Mesodermal cell (in vitro differentiated cells): ENCODE results near the gene EDAR.

Source experiments
- H3K27ac ChIP-seq: 2 replicates; pipeline ENCODE4 v1.7.0; 2013; ENCODE audit warnings: mild to moderate bottlenecking, low read depth, low read length, moderate library complexity; ENCODE audit not compliant: severe bottlenecking
- H3K36me3 ChIP-seq: 2 replicates; pipeline ENCODE4 v1.7.1; 2013; ENCODE audit warnings: mild to moderate bottlenecking, low read length, moderate library complexity; ENCODE audit not compliant: control insufficient read depth, insufficient read depth
- H3K4me1 ChIP-seq: one replicate; pipeline ENCODE4 v1.7.1; 2013; ENCODE audit warnings: mild to moderate bottlenecking, low read length; ENCODE audit not compliant: insufficient read depth, control insufficient read depth, poor library complexity, severe bottlenecking
- H3K4me3 ChIP-seq: 2 replicates; pipeline ENCODE4 v1.7.0; 2013; ENCODE audit warnings: low read length, control low read depth, mild to moderate bottlenecking; ENCODE audit not compliant: insufficient read depth, poor library complexity, severe bottlenecking; ENCODE audit errors: extremely low read depth
- H3K9me3 ChIP-seq: 2 replicates; pipeline ENCODE4 v1.7.1; 2013; ENCODE audit warnings: mild to moderate bottlenecking, low read length, moderate library complexity; ENCODE audit not compliant: control insufficient read depth
- WGBS, 2 experiments: methylation state at CpG; one replicate each; pipeline ENCODE4 v1.1.5; 2013; ENCODE audit warnings: missing lambda C conversion rate in 2 of 2; ENCODE audit not compliant: insufficient coverage in 2 of 2; 5-methylcytosine and 5-hydroxymethylcytosine counted together

Gene EDAR

DNA sequence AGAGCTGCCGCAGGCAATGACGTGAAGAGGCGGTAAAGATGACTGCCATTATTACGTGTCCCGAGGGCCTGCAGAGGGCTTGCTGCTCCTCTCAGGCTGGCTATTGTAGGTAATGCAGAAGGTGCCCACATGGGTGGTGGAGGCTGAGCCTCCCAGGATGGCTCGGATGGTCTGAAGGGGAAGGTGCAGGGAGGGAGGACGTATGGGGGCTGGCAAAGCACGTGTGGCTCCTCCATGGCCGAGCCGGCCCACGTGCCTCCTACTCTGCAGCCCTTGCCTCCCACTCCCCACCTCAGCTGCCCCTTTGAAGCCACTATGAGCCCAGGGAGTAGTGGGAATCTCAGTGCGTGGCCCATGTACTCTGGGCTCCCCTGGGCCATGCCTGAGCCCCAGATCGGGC is 48.9 kb downstream of the EDAR start:
- H3K36me3 ChIP-seq = no peaks in the 10 kb centered on the region
- H3K4me3 ChIP-seq = no peak overlapping the region
- H3K9me3 ChIP-seq = no peaks in the 10 kb centered on the region
- WGBS, 2 experiments = 90% methylated on average over 10 of the region's 13 CpGs
- H3K4me1 ChIP-seq = no peaks in the 10 kb centered on the region
- H3K27ac ChIP-seq = no peak overlapping the region

DNA sequence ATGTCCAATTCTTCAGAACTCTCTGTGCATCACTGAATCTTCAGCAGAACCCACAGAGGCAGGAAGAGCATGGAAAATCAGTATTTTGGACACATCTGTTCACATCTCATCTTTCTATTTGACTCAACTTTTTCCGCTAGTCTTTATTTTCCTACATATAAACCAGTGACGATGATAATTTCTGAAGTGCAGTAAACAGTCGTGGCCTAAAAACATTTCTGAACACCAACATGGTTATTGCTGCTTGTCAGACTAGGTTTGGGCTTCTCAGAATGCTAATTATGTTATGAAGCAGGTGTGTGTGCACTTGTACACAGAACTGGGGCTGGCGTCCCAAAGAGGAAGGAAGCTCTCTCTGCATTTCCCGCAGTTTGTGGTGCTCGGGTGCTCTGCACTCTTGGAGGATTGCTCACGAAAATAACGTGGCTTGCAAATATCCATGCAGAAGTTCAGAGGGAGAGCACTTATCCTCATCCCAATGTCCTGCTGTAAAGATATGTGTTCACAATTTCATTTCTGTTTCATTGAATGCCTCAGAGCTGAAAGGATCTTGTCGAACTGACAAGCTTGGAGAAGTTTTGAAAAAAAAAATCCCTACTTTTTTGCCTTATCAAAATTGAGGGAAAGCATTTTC is 50.8 kb downstream of the EDAR start:
- Histone ChIP-seq H3K36me3 (no peaks in the 10 kb centered on the region), H3K9me3 (no peaks in the 10 kb centered on the region), H3K4me1 (no peaks in the 10 kb centered on the region), H3K27ac (no peak overlapping the region), H3K4me3 (no peak overlapping the region)
- 93 to 96% methylated on average over 7 to 8 of the region's 9 CpGs for WGBS, 2 experiments

DNA sequence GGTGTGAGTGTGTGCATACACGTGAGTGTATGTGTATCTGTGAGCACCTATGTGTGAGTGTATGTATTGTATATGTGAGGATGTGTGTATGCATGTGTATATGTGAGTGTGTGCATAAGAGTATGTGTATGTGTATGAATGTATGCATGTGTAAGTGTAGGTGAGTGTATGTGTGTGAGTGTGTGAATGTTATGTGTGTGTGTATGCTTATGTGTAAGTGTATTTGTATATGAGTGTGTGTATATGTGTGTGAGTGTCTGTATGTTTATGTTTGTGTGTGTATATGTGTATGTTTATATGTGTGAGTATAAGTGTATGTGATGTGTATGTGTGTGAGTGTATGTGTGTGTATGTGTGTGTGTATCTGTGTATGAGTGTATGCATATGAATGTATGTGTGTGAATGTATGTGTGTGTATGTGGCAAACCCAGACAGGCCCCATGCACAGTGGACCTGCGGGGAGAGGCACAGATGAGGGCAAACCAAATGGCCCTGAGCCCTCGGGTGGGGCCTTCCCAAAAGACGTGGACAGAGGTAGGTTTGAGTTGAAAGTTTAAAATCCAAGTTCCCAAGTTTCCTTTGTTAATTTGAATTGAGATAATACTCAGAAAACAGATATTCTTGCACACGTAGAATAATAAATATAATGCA is 51.5 kb downstream of the EDAR start:
- Histone ChIP-seq H3K27ac (no peak overlapping the region), H3K9me3 (no peaks in the 10 kb centered on the region), H3K4me3 (no peak overlapping the region), H3K4me1 (no peaks in the 10 kb centered on the region), H3K36me3 (no peaks in the 10 kb centered on the region)
- 71 to 88% methylated on average over 2 to 3 of the region's 5 CpGs for WGBS, 2 experiments

DNA sequence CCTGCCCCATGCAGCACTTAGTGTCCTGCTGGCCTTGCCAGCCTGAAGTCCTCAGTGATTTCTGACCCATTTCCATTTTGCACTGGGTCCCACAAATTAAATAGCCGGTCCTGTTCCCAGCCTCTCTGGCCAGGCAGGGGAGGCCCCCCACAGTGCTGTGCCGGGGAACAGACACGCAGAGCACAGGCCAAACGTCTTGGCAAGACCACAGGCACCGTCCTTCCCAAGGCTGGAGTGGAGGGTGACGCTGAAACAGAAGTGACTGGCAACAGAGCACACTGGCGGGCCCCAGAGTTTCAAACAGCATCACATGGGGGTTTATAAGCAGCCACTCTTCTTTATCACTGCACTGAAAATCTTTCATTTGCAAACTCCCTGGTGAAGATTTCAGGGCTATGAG is 52.2 kb downstream of the EDAR start:
- Histone ChIP-seq H3K36me3 (no peaks in the 10 kb centered on the region), H3K27ac (no peak overlapping the region), H3K4me1 (no peaks in the 10 kb centered on the region), H3K4me3 (no peak overlapping the region), H3K9me3 (no peaks in the 10 kb centered on the region)
- WGBS, 2 experiments = 58 to 63% methylated on average over 5 to 7 of the region's 7 CpGs

DNA sequence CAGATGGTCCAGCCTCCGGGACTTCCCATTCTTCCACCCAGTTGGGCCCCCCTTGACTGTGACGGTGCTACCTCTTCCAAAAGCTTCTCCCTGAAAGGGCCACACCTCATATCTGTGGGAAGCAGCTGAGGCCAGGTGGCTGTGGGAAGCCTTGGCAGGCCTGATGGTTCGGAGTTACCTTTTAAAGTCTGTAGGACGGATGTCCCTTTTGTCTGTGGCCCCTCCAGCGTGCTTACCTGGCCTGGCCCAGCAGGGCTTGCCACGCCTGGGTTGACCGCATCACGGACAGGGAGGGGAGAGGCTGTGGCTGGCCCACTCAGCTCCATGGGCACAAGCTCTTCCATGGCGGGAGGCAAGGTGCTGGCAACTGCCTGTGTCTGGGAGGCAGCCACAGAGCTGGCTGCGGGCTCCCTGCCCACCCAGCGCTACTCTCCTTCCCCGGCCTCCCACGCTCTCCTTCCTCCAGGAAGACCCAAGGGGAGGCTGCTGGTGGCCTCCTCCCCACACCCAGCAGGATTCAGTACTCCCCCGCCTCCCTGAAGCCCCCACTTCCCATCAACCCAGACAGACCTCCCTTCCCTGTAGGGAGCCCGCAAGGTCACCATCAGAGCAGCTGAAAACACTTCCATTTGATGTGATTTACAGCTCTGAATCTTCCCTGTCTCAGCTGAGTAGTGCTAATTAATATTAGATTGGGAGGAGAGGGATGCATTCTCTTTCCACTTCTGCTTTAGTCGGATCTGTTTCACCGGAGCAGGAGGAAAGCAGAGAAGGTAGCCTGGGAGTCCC is 52.8 kb downstream of the EDAR start:
- Histone ChIP-seq H3K9me3 (no peaks in the 10 kb centered on the region), H3K4me1 (no peaks in the 10 kb centered on the region), H3K4me3 (no peak overlapping the region), H3K36me3 (no peaks in the 10 kb centered on the region), H3K27ac (no peak overlapping the region)
- 78 to 82% methylated on average over 10 to 13 of the region's 17 CpGs for WGBS, 2 experiments

DNA sequence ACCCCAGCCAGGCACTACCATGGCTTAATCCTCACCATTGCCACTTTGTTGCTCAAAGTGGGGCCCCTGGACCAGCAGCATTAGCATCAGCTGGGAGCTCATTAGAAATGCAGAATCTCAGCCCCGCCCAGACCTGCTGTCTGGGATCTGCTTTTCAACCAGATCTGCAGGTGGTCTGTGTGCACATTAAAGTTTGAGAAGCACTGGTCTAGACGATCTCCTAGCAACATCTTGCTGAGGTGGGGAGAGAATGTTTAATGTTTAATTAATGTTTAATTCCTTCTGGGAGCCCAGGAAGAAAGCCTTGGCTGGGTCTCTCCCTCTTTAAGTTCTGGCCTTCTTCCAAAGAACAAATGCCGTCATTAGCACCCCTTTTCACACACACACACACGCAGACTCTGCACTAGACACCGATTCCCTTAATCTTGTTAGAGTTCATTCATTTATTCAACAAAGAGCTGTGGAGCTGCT is 53.7 kb downstream of the EDAR start:
- no peaks in the 10 kb centered on the region for H3K4me1 ChIP-seq
- no peak overlapping the region for H3K4me3 ChIP-seq
- no peaks in the 10 kb centered on the region for H3K9me3 ChIP-seq
- no peak overlapping the region for H3K27ac ChIP-seq
- 53 to 61% methylated on average over 4 of the region's 5 CpGs for WGBS, 2 experiments
- H3K36me3 ChIP-seq = no peaks in the 10 kb centered on the region

DNA sequence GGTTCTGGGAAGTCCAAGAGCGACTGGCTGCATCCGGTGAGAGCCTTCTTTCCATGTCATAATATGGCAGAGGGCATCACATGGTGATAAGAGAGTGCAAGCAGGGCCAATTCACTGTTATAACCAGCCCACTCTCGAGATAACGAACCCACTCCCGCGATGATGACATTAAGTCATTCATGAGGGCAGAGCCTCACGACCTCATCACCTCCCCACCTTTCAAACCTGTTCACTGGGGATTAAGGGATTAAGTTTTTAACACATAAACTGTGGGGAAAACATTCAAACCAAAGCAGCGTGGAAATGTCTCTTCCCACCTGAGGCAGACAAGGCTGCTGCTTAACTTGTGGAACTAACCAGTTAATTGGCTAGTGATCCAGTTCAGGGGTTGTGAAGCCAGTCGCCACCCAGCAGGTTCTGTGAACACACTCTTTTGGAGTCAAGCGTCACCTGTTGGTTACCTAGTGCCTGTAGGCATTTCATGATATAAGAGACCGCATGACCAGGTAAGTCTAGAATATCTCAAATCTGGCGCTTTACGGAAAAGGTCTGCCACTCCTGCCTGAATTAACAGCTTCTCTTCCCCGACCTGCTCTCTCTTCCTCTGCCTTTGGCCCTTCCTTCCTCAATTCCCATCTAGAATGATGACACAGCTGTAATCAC is 54.3 kb downstream of the EDAR start:
- Histone ChIP-seq H3K27ac (no peak overlapping the region), H3K4me1 (no peaks in the 10 kb centered on the region), H3K9me3 (no peaks in the 10 kb centered on the region), H3K4me3 (no peak overlapping the region), H3K36me3 (no peaks in the 10 kb centered on the region)
- WGBS, 2 experiments = 86 to 87% methylated on average over 9 to 14 of the region's 14 CpGs

DNA sequence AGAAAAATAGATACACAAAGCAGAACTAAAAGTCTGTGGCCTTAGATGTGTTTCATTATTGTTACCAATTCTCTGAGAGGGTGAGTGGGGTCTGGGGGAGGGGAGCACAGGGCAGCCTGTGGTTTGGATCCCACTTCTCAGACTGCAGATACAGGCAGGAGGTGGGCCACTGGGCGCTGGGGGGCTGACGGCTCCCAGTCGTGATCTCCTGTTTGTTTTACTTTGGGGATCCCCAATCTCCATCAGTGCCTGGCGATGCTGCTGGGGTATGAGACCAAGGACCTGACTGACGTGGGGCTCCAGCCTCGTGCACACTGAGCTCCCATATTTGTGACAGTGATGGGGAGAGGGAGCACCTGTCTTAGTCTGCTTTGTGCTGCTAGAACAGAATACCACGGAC is 54.9 kb downstream of the EDAR start:
- H3K4me3 ChIP-seq = no peak overlapping the region
- no peaks in the 10 kb centered on the region for H3K9me3 ChIP-seq

DNA sequence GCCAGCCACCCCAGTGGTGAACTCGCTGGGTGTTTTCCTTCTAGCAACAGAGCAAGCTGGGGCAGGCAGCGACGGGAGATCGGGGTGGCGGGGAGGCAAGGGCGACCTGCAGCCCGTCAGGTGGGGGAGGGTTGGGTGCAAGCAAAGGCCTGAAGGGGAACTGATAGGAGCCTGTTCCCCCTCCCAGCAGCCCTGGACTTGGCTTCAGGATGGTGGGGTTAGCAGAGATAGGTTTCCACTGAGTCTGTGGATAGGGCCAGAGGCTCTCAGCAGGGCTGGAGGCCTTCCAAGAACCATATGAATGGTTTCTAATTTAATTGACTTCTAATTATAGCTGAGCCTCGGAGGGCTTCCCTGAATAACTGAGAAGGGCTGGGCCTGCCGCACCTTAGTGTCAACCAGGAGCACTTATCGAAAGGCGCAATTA is 55.3 kb downstream of the EDAR start:
- 72 to 85% methylated on average over 7 to 11 of the region's 11 CpGs for WGBS, 2 experiments
- no peaks in the 10 kb centered on the region for H3K9me3 ChIP-seq
- no peaks in the 10 kb centered on the region for H3K4me1 ChIP-seq
- no peak overlapping the region for H3K4me3 ChIP-seq
- H3K36me3 ChIP-seq = no peaks in the 10 kb centered on the region
- H3K27ac ChIP-seq = no peak overlapping the region

More for the DNA sequence above, 54.9 kb downstream of the EDAR start:
- H3K4me1 ChIP-seq = no peaks in the 10 kb centered on the region
- H3K36me3 ChIP-seq = no peaks in the 10 kb centered on the region
- no peak overlapping the region for H3K27ac ChIP-seq
- 87 to 94% methylated on average over 7 of the region's 7 CpGs for WGBS, 2 experiments

DNA sequence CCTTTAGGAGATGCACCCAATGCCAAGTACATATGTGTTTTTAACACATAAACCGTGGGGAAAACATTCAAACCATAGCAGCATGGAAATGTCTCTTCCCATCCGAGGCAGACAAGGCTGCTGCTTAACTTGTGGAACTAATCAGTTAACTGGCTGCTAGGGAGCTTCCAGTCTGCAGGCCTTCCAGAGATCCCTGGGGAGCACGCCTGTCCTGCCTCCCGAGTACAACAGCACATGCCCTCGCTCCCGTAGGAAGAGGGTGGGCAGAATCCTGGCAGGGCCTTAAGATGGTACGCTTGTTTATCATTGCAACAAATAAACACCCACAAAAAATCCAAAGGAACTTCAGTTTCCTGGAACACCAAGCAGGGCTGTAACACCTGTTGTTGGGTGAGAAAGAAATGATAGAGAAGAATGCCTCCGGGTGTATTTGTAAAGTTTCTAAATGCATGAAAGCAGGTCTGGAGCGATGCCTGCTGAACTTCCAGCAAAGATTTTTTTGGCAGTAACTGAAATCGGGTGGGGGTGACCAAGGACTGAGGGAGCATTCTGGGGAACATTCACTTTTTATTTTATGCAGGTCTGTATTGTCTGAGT is 56.2 kb downstream of the EDAR start:
- Histone ChIP-seq H3K9me3 (no peaks in the 10 kb centered on the region), H3K36me3 (no peaks in the 10 kb centered on the region), H3K27ac (no peak overlapping the region), H3K4me3 (no peak overlapping the region), H3K4me1 (no peaks in the 10 kb centered on the region)
- 79 to 89% methylated on average over 5 to 10 of the region's 10 CpGs for WGBS, 2 experiments
